Stimulated activated CD4-positive, alpha-beta T cell treated with anti-CD3 and anti-CD28 coated beads, TNF-alpha, amount 100 ng/mL, for 4 hours (primary cell): ENCODE results near the gene P3H3.
A peak's percentile ranks its signal among the peaks of the same experiment; 100 is the strongest.

ENCODE experiments used
- DNase-seq, 3 experiments: peaks; one replicate each; pipeline ENCODE4 v3.0.0-alpha.2; 2020; ENCODE audit warnings: low read depth in 3 of 3

Gene P3H3

DNA sequence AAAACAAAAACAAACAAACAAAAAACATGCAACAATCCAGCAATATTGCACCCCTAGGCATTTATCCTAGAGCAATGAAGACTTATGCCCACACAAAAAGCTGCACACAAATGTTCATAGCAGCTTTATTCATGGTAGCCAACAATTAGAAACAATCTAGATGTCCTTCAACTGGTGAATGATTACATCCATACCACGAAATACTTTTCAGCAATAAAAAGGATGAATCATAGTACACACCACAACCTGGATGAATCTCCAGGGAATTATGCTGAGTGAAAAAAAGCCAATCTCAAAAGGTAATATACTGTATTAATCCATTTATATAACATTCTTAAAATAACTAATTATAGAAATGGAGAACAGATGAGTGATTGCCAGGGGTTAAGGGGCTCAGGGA lies 21.0 kb upstream of the P3H3 start:
- no peak for DNase-seq

DNA sequence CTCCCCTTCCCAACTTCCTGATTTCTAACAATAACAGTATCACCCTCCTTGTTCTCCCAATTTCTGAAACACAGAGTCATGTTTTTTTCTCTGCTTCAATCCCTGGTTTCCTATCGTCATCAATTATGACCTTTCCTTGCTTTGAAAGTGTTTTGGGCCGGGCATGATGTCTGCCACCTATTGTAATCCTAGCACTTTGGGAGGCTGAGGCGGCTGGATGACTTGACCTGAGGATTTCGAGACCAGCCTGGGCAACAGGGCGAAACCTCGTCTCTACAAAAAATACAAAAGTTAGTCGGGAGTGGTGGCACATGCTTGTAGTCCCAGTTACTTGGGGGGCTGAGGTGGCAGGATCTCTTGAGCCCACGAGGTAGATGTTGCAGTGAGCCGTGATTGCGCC lies 19.2 kb upstream of the P3H3 start:
- DNase-seq = no peak

DNA sequence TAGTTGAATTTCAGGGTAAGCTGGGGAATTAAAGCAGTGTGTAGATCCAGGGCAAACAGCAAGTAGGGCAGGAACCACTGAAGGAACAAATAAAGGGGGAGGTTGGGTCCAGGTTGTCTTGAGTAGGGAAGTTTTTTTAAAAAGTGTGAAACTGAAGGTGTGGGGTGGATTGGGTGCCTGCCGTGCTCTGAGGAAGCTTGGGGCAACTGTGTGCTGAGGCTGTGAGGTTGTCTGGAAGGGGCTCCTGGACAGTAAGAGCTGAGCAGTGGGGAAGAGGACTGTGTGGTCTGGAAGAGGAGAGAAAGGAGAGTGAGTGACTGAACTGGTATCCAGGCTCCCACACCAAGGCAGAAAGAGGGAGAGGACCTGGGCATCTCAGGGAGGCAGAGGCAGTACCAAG lies 17.4 kb upstream of the P3H3 start:
- no peak for DNase-seq

DNA sequence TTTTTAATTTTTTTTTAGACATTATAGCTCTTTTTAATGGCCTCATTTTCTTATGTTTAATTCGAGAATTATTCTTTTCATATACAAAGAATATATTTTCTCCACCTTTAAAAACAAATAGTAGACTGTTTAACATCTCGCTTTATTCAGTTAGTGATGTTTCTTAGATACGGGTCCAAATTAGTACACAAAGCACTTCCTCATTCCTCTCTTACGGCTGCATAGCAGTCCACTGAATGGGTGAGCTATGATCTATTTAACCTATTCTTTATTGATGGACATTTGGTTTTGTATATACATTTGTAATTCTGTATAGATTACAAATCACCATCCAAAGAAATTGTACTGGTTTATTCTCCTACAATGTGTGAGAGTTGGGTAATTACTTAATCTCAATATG lies 14.8 kb upstream of the P3H3 start:
- no peak for DNase-seq

DNA sequence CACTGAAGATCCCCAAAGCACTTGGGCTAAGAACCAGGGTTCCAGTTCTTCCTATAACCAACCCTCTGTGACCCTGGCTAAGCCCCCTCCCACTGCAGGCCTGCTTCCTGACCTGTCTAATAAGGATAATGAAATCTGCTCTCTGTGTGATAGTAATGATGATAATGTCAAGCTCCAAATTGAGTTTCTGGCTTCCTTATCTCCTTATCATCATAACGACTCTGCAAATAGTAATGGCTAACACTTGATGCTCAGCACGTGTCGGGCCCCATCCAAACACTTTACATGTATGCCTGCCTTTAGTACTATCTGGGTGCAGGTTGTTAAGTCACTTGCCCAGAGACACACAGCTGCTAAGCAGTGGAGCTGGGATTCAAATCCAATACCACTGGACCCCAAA lies 11.6 kb upstream of the P3H3 start:
- no peak for DNase-seq

DNA sequence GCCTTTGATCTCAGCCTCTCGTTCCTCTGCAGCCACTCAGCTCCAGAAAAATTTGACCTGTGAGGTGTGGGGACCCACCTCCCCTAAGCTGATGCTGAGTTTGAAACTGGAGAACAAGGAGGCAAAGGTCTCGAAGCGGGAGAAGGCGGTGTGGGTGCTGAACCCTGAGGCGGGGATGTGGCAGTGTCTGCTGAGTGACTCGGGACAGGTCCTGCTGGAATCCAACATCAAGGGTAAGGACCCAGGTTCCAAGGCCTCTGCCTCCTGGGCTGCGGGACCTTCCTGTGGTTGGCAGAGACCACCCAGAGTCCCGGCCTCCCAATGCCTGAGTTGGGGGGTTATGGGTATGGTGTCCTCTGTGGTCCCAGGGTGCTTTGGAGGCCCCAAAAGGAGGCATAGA lies 11.1 kb upstream of the P3H3 start:
- no peak for DNase-seq

DNA sequence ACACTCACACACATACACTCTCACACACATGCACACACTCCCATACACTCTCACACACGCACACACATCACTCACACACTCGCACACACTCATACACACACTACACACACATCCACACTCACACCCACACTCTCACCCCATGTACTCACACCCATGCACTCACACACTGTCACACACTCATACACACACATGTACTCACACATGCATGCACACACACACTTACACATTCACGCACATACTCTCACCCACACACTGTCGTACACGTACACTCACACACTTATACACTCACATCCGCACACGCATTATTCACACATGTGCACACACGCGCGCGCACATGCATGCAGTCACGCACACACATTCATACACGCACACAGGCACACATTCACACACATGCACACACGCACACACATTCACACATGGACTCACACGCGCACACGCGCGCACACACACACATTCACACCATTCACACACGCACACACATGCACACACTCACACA lies 10.5 kb upstream of the P3H3 start:
- no peak for DNase-seq

DNA sequence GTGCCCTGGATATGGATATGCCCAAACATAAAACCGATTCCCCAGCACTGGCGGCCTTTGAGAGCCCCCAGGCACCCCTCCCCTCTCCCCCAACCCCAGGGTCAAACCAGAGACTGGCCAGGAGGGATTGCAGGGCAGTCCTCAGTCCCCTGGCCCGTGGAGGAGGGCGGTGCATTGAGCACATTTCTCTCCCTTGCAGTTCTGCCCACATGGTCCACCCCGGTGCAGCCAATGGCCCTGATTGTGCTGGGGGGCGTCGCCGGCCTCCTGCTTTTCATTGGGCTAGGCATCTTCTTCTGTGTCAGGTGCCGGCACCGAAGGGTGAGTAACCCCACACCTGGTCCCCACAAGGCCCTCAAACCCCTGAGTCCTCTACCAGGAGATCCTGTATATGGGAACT lies 10.0 kb upstream of the P3H3 start:
- no peak for DNase-seq

DNA sequence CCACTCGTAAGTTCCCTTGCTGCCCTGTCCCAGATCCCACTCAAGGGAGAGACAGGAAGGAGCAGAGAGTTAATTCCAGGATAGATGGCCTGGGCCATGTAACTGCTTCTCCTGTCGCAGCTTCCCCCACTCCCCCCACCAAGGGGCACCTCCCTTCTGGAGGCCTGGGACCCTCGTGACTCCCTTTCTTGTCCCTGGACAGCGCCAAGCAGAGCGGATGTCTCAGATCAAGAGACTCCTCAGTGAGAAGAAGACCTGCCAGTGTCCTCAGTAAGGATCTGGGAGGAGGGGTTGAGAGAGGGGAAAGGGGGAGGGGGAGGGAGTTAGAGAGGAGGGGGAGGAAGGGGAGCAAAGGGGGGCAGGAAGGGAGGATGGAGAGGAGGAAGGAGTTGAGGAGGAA lies 9.6 kb upstream of the P3H3 start:
- DNase-seq = no peak

DNA sequence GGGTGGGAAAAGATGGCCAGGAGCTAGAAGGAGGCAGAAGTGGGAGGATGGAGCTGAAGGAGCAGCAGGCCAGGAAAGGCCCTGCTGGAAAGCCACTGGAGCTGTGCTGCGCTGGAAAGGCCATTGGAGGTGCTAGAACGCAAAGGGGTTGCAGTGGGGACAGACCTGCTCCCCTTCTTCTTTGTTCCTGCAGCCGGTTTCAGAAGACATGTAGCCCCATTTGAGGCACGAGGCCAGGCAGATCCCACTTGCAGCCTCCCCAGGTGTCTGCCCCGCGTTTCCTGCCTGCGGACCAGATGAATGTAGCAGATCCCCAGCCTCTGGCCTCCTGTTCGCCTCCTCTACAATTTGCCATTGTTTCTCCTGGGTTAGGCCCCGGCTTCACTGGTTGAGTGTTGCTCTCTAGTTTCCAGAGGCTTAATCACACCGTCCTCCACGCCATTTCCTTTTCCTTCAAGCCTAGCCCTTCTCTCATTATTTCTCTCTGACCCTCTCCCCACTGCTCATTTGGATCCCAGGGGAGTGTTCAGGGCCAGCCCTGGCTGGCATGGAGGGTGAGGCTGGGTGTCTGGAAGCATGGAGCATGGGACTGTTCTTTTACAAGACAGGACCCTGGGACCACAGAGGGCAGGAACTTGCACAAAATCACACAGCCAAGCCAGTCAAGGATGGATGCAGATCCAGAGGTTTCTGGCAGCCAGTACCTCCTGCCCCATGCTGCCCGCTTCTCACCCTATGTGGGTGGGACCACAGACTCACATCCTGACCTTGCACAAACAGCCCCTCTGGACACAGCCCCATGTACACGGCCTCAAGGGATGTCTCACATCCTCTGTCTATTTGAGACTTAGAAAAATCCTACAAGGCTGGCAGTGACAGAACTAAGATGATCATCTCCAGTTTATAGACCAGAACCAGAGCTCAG lies 8.8 kb upstream of the P3H3 start:
- no peak for DNase-seq

DNA sequence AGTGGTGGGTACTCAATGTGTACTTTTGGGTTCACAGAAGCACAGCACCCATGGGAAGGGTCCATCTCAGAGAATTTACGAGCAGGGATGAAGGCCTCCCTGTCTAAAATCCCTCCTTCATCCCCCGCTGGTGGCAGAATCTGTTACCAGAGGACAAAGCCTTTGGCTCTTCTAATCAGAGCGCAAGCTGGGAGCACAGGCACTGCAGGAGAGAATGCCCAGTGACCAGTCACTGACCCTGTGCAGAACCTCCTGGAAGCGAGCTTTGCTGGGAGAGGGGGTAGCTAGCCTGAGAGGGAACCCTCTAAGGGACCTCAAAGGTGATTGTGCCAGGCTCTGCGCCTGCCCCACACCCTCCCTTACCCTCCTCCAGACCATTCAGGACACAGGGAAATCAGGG lies 8.0 kb upstream of the P3H3 start:
- DNase-seq = no peak

DNA sequence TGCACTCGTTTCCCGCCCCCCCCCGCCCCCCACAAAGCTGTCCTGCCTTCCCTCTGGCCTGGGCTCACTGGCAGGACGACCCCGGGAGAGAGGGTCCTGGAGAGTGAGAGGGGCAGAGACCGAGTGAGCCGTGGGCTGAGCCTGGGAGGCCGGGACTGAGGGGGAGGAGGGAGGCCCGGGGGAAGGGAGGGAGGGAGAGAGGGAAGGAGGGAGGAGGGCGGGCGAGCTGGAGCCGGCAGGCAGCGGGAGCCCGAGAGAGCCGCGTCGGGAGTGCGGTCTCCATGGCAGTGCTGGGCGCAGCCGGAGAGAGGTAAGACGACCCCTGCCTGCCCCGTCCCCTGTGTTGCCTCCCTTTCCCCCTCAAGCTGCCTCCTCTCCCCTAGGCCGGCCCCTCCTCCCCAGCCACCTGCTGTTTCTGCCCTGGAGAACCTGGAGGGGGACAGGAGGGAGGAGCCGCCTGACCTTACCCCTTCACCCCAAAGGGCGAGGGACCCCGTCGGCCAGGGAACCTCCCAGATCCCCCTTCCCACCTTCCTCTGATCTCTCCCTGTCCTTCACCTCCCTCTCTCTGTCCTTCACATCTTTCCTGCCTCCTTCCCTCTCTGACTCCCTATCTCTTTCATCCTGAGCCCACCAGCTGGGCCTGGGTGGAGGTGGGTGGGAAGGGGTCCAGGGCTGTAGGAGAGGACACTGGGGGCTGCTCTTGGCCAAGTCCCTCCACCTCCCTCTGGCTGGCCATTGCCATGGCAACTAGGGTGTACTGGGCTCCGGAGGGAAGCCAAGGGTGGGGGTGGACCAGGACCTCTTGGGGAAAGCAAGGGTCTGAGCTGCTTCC lies 6.4 kb upstream of the P3H3 start, which contains the start of gene GPR162:
Gene GPR162, plus strand, starts transcription at position 231 of the 835 bp plus-strand sequence. CDS start 2,078 bp downstream, outside the sequence.
- DNase-seq = no peak

DNA sequence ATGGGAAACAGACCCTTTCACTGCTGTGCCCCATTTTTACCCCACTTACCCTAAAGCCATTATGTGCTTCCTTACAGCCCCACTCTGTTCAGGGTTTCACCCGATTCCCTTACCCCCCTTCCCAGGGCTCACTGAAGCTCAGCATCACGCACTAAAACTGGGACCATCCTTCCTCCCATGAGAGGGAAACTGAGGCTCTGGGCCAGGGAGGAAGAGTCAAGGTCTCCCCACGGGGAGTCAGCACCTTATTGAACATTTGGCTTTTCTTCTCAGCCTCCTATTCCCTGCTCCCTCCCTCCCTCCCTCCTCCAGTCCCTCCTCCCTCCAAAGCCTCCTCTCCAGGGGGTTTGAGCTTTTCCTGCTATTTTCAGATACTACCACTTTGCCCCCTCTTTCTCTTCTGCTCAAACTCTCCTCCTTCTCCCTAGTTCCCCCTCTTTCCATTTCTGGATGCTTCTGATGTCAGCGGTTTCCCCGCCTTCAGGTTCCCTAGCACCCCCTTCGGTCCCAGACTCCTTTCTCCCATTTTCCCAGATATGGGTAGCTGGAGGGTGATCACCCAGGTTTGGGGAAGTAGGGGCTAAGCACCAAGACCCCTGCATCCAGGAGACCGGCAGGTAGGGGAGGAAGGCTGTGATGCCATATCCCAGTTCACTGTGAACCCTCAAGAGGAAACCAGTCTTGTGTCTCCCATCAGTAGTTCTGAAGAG lies 5.6 kb upstream of the P3H3 start:
- DNase-seq = no peak

DNA sequence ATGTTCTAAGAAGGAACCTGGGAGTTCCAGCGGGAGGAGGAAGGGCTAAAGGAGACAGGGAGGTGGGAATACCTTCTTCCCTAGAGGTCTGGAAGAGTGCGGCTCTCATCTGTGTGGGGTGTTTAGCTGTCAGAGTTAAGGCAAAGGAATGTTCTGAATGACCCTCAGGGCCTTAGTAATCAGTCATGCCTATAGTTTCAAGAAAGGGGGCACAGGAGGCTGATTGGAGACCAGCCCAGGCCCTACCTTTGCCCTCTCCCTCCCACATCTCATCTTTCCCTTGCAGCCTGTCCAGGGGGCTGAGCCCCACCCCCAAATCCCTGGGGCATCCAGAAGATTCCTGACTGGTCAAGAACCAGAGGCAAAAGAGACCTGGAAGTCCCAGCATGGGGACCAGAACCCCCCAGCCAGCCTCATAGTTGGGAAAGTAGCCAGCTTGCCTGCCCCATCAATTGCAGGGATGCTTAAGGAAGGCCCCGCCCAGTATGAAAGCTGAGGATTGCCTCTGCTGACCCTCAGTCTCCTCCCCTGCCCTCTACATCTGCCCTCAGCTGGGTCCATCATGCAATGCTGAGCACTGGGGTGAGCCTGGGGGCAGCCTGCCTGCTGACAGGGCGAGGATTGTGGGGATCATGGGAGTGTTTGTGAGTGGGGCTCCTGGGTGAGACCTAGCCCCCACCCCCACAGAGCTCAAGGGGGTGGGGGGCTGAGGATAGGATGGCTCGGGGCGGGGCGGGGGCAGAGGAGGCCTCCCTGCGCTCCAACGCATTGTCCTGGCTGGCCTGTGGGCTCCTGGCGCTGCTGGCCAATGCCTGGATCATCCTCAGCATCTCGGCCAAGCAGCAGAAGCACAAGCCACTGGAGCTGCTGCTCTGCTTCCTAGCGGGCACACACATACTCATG lies 4.8 kb upstream of the P3H3 start:
- no peak for DNase-seq

DNA sequence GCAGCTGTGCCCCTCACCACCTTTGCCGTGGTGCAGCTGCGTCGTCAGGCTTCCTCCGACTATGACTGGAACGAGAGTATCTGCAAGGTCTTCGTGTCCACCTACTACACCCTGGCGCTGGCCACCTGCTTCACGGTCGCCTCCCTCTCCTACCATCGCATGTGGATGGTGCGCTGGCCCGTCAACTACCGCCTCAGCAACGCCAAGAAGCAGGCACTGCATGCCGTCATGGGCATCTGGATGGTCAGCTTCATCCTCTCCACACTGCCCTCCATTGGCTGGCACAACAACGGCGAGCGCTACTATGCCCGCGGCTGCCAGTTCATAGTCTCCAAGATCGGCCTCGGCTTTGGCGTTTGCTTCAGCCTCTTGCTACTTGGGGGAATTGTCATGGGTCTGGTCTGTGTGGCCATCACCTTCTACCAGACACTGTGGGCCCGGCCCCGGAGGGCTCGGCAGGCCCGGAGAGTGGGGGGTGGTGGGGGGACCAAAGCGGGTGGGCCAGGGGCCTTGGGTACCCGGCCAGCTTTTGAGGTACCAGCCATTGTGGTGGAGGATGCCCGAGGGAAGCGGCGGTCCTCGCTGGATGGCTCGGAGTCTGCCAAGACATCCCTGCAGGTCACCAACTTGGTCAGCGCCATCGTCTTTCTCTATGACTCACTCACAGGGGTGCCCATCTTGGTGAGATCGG lies 4.0 kb upstream of the P3H3 start:
- DNase-seq = no peak

DNA sequence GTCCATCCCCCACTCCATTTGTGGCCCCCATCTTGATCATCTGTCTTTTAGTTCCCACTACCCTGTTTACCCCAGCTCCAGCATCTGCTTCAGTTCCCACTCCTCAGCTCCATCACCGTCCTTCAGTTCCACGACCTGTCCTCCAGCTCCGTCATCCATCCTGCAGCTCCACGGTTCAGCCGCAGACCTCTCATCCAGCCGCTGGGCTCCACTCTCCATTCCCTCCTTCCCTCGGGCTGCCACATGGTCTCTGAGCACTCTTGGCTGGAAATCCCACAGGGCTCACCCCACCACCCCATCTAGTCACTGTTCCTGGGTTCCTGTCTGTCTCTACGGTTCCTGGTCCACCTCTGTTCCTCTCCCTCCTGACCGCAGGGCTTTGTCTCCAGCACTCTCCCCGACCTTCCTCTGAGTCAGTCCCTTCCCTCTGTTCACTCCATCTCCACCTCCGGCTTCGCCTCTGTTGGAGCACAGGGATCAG lies 3.3 kb upstream of the P3H3 start:
- DNase-seq = no peak

DNA sequence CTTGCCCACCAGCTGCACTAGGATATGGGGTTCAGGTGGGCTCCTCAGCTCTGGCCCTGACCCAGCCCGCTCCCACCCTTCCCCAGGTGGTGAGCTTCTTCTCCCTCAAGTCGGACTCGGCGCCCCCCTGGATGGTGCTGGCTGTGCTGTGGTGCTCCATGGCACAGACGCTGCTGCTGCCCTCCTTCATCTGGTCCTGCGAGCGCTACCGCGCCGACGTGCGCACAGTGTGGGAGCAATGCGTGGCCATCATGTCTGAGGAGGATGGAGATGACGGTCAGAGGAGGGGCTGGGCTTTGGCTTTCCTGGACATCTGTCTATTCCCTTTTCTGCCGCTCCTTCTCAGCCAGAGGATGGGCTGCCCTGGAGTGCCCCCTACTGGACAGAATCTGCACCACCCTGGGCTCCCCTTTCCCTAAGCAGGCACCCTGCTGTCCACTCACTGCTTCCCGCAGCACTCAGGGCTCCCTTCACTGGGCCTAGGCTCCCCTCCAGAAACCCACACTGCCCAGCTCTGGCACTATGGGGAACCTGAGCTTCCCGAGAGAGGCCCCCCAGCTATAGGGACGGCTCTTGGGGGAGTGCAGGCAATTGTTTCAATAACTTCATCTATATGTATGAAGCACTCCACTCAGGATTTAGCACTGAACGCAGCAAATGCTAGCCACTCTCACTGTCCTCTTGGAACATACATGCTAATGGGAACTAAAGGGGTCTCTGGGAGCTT lies 2.6 kb upstream of the P3H3 start:
- DNase-seq = peak; percentile 65 to 82 (median 74)

DNA sequence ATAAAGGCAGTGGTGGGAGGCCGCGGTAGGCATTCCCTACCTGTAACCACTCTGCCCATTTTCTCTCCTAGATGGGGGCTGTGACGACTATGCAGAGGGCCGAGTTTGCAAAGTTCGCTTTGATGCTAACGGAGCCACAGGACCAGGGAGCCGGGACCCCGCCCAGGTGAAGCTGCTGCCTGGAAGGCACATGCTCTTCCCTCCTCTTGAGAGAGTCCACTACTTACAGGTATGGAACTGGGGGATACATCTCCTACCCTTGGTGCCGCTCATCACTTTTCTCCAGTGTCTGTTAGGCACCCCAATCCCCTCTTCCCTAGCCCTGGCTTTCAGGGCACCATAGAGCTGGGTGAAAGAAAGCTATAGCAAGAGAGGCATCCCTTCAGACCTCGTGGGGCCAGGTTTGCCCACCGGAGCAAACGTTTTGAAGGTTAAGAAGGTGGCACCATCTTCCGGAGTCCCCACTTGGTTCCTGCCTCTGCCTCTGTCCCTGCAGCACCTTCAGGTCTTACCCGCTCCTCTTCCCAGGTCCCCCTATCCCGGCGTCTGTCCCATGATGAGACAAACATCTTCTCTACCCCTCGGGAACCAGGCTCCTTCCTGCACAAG lies 2.0 kb upstream of the P3H3 start:
- no peak for DNase-seq
